Subcutaneous abdominal adipose tissue (tissue), 5 donors: Measurements from ENCODE around the gene CCDC157.

ENCODE experiments used
- H3K27ac ChIP-seq: one replicate; pipeline ENCODE4 v1.7.0; 2013; ENCODE audit warnings: low read depth, mild to moderate bottlenecking, inconsistent platforms, low read length, moderate library complexity
- H3K27me3 ChIP-seq, 5 donors: one replicate each; pipeline ENCODE4 v1.7.0; 2013; ENCODE audit warnings: low read length in 5 of 5, inconsistent platforms in 1 of 5; ENCODE audit not compliant: control insufficient read depth in 5 of 5, insufficient read depth in 4 of 5
- H3K36me3 ChIP-seq, 5 donors: one replicate each; pipeline ENCODE4 v1.7.0; 2013; ENCODE audit warnings: low read length in 5 of 5; ENCODE audit not compliant: control insufficient read depth in 5 of 5, insufficient read depth in 5 of 5
- H3K4me1 ChIP-seq, 5 donors: one replicate each; pipeline ENCODE4 v1.7.0; 2013; ENCODE audit warnings: low read length in 5 of 5, mild to moderate bottlenecking in 3 of 5, moderate library complexity in 1 of 5; ENCODE audit not compliant: control insufficient read depth in 5 of 5, insufficient read depth in 5 of 5
- H3K4me3 ChIP-seq, 5 donors: one replicate each; pipeline ENCODE4 v1.7.0; 2013; ENCODE audit warnings: low read length in 5 of 5, low read depth in 1 of 5
- H3K9ac ChIP-seq, 5 donors: one replicate each; pipeline ENCODE4 v1.7.0; 2013; ENCODE audit warnings: low read length in 5 of 5, mild to moderate bottlenecking in 4 of 5, moderate library complexity in 3 of 5
- H3K9me3 ChIP-seq, 5 donors: one replicate each; pipeline ENCODE4 v1.7.0; 2013; ENCODE audit warnings: low read length in 5 of 5; ENCODE audit not compliant: control insufficient read depth in 5 of 5
- donor health status: healthy.
- donor health status: healthy.
- donor health status: healthy.
- donor health status: healthy.
- donor health status: healthy.

Gene CCDC157

DNA sequence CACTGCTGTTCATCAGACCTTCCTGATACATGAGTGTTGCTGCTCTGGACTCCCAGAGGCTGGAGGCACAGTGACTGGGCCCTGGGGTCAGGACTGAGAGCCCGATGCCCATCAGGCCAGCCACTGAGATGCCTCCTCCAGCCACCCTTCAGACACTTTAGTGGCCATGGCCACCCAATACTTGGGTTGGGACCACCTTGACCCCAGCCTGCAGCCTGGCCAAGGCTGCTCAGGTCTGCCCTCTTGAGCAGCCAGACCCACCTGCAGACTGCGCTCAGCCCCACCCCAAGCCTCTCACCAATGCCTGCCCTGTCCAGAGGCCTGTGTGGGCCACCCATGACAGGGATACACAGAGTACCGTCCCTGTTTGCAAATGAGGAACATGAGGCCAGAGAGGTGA lies 26.3 kb downstream of the CCDC157 start:
- Histone ChIP-seq H3K4me3 (no peak overlapping the region), H3K9me3 (no peaks in the 10 kb centered on the region), H3K9ac (no peak overlapping the region), H3K36me3 (peaks cover 0 to 51% (median 40%) of the 10 kb centered on the region in 5 donors), H3K4me1 (peaks cover 0 to 17% (median 12%) of the 10 kb centered on the region in 5 donors), H3K27me3 (no peaks in the 10 kb centered on the region), H3K27ac (no peak overlapping the region)

DNA sequence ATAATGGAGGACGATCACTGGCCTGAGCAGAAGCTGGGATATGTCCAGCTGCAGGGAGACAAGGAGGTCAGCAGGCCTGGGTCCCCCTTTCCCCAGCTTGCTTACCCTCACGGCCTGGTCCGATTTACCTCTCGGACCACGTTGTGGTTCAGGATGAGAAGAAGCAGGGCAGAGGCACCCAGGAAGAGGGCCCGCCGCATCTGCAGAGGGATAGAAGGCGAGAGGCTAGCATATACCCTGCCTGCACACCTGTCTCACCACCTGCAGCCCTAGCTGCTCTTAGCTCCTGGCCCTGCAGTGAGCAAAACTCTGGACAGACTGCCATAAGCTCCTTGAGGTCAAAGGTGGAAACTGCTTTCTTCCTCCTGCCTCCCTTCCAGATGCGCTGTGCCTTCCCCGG lies 29.1 kb downstream of the CCDC157 start:
- peaks cover 0 to 31% (median 22%) of the 10 kb centered on the region in 5 donors for H3K36me3 ChIP-seq
- H3K9ac ChIP-seq = peak overlapping the region in 2 of 5 donors; percentile 62 to 68
- no peaks in the 10 kb centered on the region for H3K27me3 ChIP-seq
- H3K4me3 ChIP-seq = peak overlapping the region in 2 of 5 donors; percentile 18 to 73
- H3K4me1 ChIP-seq = peaks cover 0 to 17% (median 12%) of the 10 kb centered on the region in 5 donors
- no peak overlapping the region for H3K27ac ChIP-seq
- H3K9me3 ChIP-seq = peaks cover 0 to 4% (median 0%) of the 10 kb centered on the region in 5 donors

DNA sequence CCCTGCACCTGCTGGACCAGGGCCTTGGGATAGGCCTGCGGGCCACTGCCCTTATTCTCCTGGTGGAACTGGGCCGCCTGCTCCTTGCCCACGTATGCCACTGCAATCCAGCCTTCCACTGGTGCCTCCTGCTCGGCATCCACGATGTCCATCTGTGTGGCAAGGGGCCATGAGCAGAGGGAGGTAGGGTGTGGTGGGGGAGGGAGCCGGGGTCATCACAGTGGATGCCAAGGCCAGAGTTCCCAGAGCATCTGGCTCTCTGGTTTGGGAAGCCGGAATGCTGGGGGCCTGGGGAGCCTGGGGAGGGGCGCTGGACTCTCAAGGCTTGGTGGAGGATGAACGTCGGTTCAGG lies 29.8 kb downstream of the CCDC157 start:
- Histone ChIP-seq H3K9ac (peak overlapping the region in 3 of 5 donors; percentile 59 to 68 (median 62)), H3K27me3 (no peaks in the 10 kb centered on the region), H3K4me3 (peak overlapping the region; percentile 42 to 80 (median 76)), H3K27ac (no peak overlapping the region), H3K36me3 (peaks cover 0 to 25% (median 18%) of the 10 kb centered on the region in 5 donors), H3K4me1 (peaks cover 0 to 17% (median 12%) of the 10 kb centered on the region in 5 donors), H3K9me3 (peaks cover 0 to 6% (median 0%) of the 10 kb centered on the region in 5 donors)

DNA sequence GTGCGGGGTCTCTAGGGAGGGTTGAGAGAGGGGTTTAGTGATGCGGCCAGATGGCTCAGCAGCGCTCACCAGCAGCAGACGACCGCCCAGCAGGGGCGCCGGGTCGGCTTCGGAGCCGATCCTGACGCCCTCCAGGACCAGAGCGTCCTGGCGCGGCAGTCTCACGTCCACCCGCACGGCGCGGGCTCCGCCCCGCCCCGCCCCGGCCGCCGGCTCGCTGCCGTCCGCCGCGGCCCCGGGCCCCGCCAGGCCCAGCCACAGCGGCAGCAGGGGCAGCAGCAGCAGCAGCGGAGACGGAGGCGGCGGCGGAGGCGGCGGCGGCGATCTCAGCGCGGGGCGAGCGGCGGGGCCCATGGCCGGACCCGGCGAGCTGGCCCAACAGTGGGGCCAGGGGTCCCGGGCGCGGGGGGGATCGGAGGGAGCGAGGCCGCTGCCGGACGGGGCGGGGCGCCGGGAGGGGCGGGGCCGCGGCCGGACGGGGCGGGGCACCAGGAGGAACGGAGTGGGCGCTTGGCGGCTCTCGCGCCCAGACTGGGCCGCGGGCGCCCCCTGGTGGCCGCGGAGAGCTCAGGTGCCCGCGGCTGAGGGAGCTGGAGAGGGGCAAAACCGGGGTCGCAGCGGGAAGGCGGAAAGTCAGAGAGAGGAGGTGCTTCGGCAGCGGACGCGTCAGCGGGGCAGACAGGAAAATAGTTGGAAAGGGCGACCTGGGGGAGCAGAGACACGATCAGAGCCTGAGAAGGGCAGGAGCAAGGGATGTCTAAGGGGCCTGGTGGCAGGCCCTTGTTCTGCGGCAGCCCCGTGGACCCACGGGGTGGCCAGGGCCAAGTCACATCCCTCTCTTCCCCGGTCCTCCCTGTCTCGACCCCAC lies 30.4 kb downstream of the CCDC157 start, which contains the start of gene RNF215:
RNF215 (minus strand) TSS at position 452 of the 868 bp plus-strand sequence; CDS start at position 354, 98 bp downstream.
- Histone ChIP-seq H3K27me3 (no peaks in the 10 kb centered on the region), H3K36me3 (peaks cover 0 to 21% (median 16%) of the 10 kb centered on the region in 5 donors), H3K4me1 (peaks cover 0 to 17% (median 12%) of the 10 kb centered on the region in 5 donors), H3K9ac (peak within 1 kb of the TSS in 3 of 5 donors; percentile 59 to 68 (median 64)), H3K4me3 (peak within 1 kb of the TSS; percentile 42 to 80 (median 76)), H3K9me3 (peaks cover 0 to 6% (median 0%) of the 10 kb centered on the region in 5 donors), H3K27ac (no peak within 1 kb of the TSS)

DNA sequence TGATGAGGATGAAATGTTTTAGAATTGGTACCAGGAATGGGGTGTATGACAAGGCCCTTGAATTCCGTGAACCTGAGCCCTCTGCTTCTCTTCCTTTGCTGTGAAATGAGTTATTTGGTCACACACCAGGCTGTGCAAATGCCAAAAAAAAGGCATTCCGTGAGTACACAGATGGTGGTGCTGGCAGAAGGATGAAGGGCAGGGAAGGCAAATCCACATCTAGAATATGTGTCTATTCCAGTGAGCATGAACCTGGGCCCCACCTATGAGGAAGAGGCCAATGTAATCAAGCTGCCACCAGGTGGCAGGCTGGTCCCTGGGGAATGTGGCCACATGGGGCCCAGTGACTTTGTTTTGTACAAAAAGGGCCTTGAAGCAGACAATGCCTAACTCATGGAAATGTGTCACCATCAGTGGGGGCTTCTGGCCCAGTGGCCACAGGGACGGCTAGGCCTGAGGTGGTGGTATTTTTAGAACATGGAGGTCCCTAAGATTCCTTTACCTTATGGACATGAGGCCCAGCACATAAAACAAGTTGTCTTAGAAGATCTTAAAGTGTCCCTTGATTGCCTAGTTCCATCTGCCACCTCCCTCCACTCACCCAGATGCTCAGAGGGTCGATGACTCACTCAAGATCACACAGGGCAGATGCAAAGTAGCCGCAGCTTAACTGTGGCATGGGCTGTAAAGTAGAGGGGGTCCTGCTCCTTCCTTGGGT lies 34.3 kb downstream of the CCDC157 start:
- Histone ChIP-seq H3K27me3 (peaks cover 4 to 19% (median 9%) of the 10 kb centered on the region in 5 donors), H3K4me3 (no peak overlapping the region), H3K9ac (no peak overlapping the region), H3K4me1 (peaks cover 0 to 11% (median 10%) of the 10 kb centered on the region in 5 donors), H3K27ac (no peak overlapping the region), H3K9me3 (peaks cover 0 to 6% (median 0%) of the 10 kb centered on the region in 5 donors), H3K36me3 (no peaks in the 10 kb centered on the region)

DNA sequence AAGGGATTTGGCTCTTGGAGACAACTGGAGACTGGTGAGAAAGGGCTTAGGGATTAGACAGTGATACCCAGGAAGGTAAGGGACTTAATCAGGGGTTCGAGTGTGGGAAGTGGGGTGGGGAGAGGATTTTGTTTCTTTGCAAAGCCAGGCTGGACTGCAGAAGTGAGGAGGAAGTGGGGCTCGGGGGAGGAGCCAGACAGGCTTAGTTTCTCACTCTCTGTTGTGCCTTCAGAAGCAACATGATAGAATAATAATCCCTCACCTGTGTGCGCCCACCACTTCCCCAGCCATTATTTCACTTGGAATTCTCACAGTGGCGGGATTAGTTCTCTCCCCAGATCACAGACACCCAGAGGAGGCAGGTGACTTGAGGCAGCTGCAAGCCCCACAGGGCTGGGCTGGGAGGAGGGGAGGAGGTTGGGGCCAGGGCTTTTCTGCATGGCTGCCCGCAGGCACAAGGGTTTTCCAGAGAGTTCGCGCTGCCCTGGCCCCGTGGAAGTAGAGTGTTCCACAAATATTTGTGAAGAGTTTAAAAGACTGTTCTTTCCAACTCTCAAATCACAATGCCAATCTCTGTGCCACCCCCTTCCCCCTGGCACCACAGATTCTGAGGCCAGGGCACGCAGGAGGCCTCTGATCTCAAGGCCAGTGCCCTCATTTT lies 36.0 kb downstream of the CCDC157 start:
- H3K9ac ChIP-seq = no peak overlapping the region
- H3K4me1 ChIP-seq = peaks cover 0 to 13% (median 11%) of the 10 kb centered on the region in 5 donors
- peaks cover 9 to 31% (median 19%) of the 10 kb centered on the region in 5 donors for H3K27me3 ChIP-seq

DNA sequence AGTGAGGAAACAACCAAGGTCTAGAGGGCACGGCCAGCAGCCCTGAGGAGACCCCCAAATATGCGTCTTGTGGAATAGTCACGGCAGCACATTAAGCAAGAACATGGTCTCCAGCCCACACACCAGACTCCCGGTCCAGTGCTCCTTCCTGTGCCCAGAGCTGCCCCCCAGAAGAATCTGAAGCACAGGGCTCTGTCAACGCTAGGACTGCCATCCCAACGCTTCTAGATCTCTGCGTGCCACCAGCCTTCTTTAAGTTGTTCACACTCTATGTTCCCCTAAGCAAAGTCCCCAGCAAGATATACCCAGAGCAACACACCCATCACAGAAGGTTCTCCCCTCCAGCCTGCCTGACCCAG lies 36.5 kb downstream of the CCDC157 start:
- H3K4me1 ChIP-seq = peaks cover 0 to 13% (median 11%) of the 10 kb centered on the region in 5 donors
- H3K9me3 ChIP-seq = peaks cover 0 to 6% (median 0%) of the 10 kb centered on the region in 5 donors
- H3K4me3 ChIP-seq = no peak overlapping the region
- H3K27me3 ChIP-seq = peaks cover 14 to 36% (median 24%) of the 10 kb centered on the region in 5 donors
- H3K27ac ChIP-seq = no peak overlapping the region
- H3K36me3 ChIP-seq = no peaks in the 10 kb centered on the region
- no peak overlapping the region for H3K9ac ChIP-seq

More for the DNA sequence above, 36.0 kb downstream of the CCDC157 start:
- Histone ChIP-seq H3K36me3 (no peaks in the 10 kb centered on the region), H3K4me3 (no peak overlapping the region), H3K27ac (no peak overlapping the region), H3K9me3 (peaks cover 0 to 6% (median 0%) of the 10 kb centered on the region in 5 donors)

DNA sequence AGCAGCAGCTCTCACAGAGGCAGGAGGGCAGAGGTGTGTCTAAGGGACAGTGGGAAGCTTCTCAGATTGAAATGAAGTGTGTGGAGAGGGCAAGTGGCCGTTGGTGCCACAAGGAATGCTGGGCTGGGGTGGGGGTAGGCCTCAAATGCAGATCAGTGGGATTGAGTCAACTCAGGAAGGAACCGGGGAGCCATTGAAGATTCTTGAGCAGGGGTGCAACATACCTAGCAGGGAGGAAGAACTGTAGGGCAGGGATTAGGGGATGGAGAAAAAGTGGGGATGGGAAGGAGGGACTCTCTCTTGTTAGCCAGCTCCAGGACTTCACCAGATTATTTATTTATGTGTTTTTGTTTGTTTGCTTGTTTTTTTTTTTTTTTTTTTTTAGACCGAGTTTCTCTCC lies 37.1 kb downstream of the CCDC157 start:
- no peak overlapping the region for H3K27ac ChIP-seq
- no peaks in the 10 kb centered on the region for H3K36me3 ChIP-seq
- peaks cover 17 to 41% (median 30%) of the 10 kb centered on the region in 5 donors for H3K27me3 ChIP-seq
- peaks cover 0 to 6% (median 0%) of the 10 kb centered on the region in 5 donors for H3K9me3 ChIP-seq
- H3K4me3 ChIP-seq = no peak overlapping the region
- no peak overlapping the region for H3K9ac ChIP-seq
- H3K4me1 ChIP-seq = peaks cover 0 to 17% (median 12%) of the 10 kb centered on the region in 5 donors

DNA sequence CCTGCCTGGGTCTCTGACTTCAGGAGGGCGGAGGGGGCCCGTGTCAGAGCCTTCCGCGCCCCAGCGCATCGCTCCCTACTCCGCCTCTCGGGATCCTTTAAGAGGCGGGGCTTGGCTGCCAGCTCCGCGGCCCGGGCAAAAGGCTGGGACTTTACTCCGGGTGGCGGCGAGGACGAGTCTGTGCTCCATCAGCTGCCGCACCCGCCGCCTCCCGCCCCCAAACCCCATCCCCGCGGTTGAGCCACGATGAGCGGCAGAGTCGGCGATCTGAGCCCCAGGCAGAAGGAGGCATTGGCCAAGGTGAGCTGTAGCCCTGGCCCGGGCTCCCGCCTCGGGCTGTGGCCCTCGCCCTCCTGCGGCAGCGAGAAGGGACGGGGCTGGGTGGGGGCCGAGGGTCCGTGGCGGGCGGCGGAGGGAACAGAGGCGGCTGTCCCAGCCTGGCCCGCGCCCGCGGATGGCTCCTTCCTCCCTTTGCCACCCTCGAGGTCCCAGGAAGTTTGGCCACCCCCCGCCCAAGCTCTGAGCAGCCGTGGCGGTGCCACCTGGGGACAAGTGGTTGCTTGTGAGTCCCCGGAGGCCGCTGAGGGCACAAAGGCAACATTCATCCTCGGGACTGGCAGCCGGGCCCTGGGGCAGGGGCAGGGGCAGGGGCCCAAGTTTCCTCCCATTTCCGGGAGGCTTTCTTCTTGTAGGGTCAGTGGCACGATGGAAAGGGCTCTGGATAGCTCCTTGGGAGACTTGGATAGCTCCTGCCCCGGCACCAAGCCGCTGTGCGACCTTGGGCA lies 40.3 kb downstream of the CCDC157 start, which contains the start of gene SEC14L2:
SEC14L2 (plus strand) TSS at position 148 of the 785 bp plus-strand sequence; CDS start at position 247, 99 bp downstream.
- peak within 1 kb of the TSS in 2 of 5 donors; percentile 23 to 35 for H3K9ac ChIP-seq
- peaks cover 17 to 48% (median 40%) of the 10 kb centered on the region in 5 donors for H3K27me3 ChIP-seq
- H3K9me3 ChIP-seq = no peaks in the 10 kb centered on the region

More for the DNA sequence above, 40.3 kb downstream of the CCDC157 start, which contains the start of gene SEC14L2:
- peak within 1 kb of the TSS; percentile 48 to 59 (median 54) for H3K4me3 ChIP-seq
- H3K27ac ChIP-seq = no peak within 1 kb of the TSS
- peaks cover 0 to 20% (median 16%) of the 10 kb centered on the region in 5 donors for H3K4me1 ChIP-seq
- no peaks in the 10 kb centered on the region for H3K36me3 ChIP-seq
